HCT116 (cell line): ENCODE results near the gene MACROD1. TPM values are rescaled to one million over a fixed set of nuclear protein-coding genes. Genes with fewer than 3 reads are reported as not detected.

Experiments
- ATAC-seq: fragments of 200-7000 bp; cut with Tn5 transposase; 2 replicates; pipeline ENCODE4 v1.9.1; 2020; ENCODE audit warnings: mild to moderate bottlenecking, moderate library complexity
- BruUV-seq: library from RNA; stranded (reverse); fragments of 400-500 nt; replicated peaks from 2 replicates; lab custom pipeline; 2021; lab: Mats Ljungman, UMichigan
- CTCF ChIA-PET: fragments of 300-600 bp; sonication (Branson Sonifier 250); formaldehyde crosslinking; loops from one replicate; lab custom pipeline; 2021; ENCODE audit warnings: antibody characterized with exemption; lab: Charles Lee
- POLR2A ChIA-PET: fragments of 300-600, 350-600 bp; sonication (Branson Sonifier 250); formaldehyde crosslinking; loops from one replicate; lab custom pipeline; 2021; ENCODE audit warnings: antibody characterized with exemption; lab: Charles Lee
- RAD21 ChIA-PET, 2 experiments: fragments of 300-600 bp; sonication (Branson Sonifier 250); formaldehyde crosslinking; loops; one replicate each; lab custom pipeline; 2023; ENCODE audit warnings: low total read pairs in 2 of 2; ENCODE audit not compliant: uncharacterized antibody in 2 of 2, unreplicated experiment in 2 of 2, low non-redundant PET in 1 of 2; lab: Charles Lee
- DNase-seq: peaks from one replicate; pipeline ENCODE4 v3.0.0-alpha.2; 2010; ENCODE audit warnings: low read depth, low spot score
- H2AFZ ChIP-seq: fragments of 200-600 bp; shearing (Covaris generic), sonication (generic); 2 replicates; pipeline ENCODE4 v1.6.1; 2017; ENCODE audit warnings: low read depth, mixed run types, mixed read lengths, antibody characterized with exemption, low read length; ENCODE audit not compliant: poor library complexity, severe bottlenecking
- H3K27ac ChIP-seq: 2 replicates; pipeline ENCODE4 v1.5.1; 2012; ENCODE audit warnings: low read depth, low read length
- H3K27me3 ChIP-seq: fragments of 200-600 bp; sonication (generic); 2 replicates; pipeline ENCODE4 v1.6.1; 2016; ENCODE audit warnings: mixed run types, low read length, mixed read lengths; ENCODE audit not compliant: insufficient read depth
- H3K36me3 ChIP-seq, 2 experiments: fragments of 200-500 bp in 1 of 2; fragments of 200-600 bp in 1 of 2; sonication (Bioruptor generic) in 1 of 2; sonication (generic) in 1 of 2; 2 replicates each; pipeline versions ENCODE4 v1.5.1 to v1.6.1; 2014 to 2016; ENCODE audit warnings: low read length in 2 of 2, inconsistent platforms in 1 of 2, mixed read lengths in 1 of 2, mixed run types in 1 of 2; ENCODE audit not compliant: insufficient read depth in 2 of 2, control insufficient read depth in 1 of 2
- H3K4me1 ChIP-seq, 2 experiments: fragments of 200-600 bp in 1 of 2; sonication (generic) in 1 of 2; 2 replicates each; pipeline versions ENCODE4 v1.5.1 to v1.6.1; 2012 to 2017; ENCODE audit warnings: low read length in 2 of 2, inconsistent platforms in 1 of 2, mild to moderate bottlenecking in 1 of 2, mixed read lengths in 1 of 2, mixed run types in 1 of 2, moderate library complexity in 1 of 2; ENCODE audit not compliant: insufficient read depth in 2 of 2, control insufficient read depth in 1 of 2
- H3K4me2 ChIP-seq: fragments of 200-600 bp; sonication (generic); 2 replicates; pipeline ENCODE4 v1.6.1; 2017; ENCODE audit warnings: mixed run types, low read length, mixed read lengths
- H3K4me3 ChIP-seq, 2 experiments: fragments of 200-600 bp in 1 of 2; sonication (generic) in 1 of 2; replicated peaks in 1 of 2; 2 replicates each; pipeline ENCODE4 v1.5.1; 2011 to 2016; ENCODE audit warnings: low read length in 2 of 2, control low read depth in 1 of 2, low read depth in 1 of 2, mild to moderate bottlenecking in 1 of 2, mixed read lengths in 1 of 2, mixed run types in 1 of 2
- H3K79me2 ChIP-seq: fragments of 200-600 bp; sonication (generic); 2 replicates; pipeline ENCODE4 v1.6.1; 2017; ENCODE audit warnings: mild to moderate bottlenecking, mixed run types, low read length, moderate library complexity, mixed read lengths; ENCODE audit not compliant: insufficient read depth
- H3K9ac ChIP-seq: fragments of 200-600 bp; sonication (generic); 2 replicates; pipeline ENCODE4 v1.6.1; 2016; ENCODE audit warnings: low read length, mixed read lengths
- H3K9me2 ChIP-seq: fragments of 200-600 bp; sonication (generic), shearing (Covaris generic); 2 replicates; pipeline ENCODE4 v1.6.1; 2017; ENCODE audit warnings: mixed run types, mild to moderate bottlenecking, moderate library complexity; ENCODE audit not compliant: insufficient read depth
- H3K9me3 ChIP-seq, 2 experiments: fragments of 200-500 bp in 1 of 2; fragments of 200-600 bp in 1 of 2; sonication (Bioruptor generic) in 1 of 2; sonication (generic) in 1 of 2; 2 replicates each; pipeline ENCODE4 v1.6.1; 2014 to 2017; ENCODE audit warnings: low read length in 2 of 2, mixed read lengths in 2 of 2, inconsistent platforms in 1 of 2, low read depth in 1 of 2, mild to moderate bottlenecking in 1 of 2, mixed run types in 1 of 2, moderate library complexity in 1 of 2; ENCODE audit not compliant: control insufficient read depth in 1 of 2, insufficient read depth in 1 of 2
- H4K20me1 ChIP-seq: fragments of 200-600 bp; sonication (generic), shearing (Covaris generic); 2 replicates; pipeline ENCODE4 v1.6.1; 2017; ENCODE audit warnings: mixed run types, mild to moderate bottlenecking, moderate library complexity; ENCODE audit not compliant: insufficient read depth
- CTCF ChIP-seq, 3 experiments: fragments of 200-600 bp in 1 of 3; sonication (generic) in 1 of 3; IDR thresholded peaks in 2 of 3; conservative IDR thresholded peaks in 1 of 3; 2 replicates each; pipeline ENCODE4 v1.5.1; 2012 to 2017; ENCODE audit warnings: low read depth in 2 of 3, low read length in 2 of 3, antibody characterized with exemption in 1 of 3, borderline replicate concordance in 1 of 3, control low read depth in 1 of 3, mild to moderate bottlenecking in 1 of 3, mixed read lengths in 1 of 3, mixed run types in 1 of 3, moderate library complexity in 1 of 3; ENCODE audit not compliant: insufficient read depth in 1 of 3
- EGR1 ChIP-seq: IDR thresholded peaks from 2 replicates; pipeline ENCODE4 v1.6.1; 2012; ENCODE audit warnings: low read depth
- EZH2 ChIP-seq: fragments of 200-600 bp; sonication (generic); IDR thresholded peaks from 2 replicates; pipeline ENCODE4 v1.6.1; 2017; ENCODE audit warnings: antibody characterized with exemption, mixed run types
- EZH2phosphoT487 ChIP-seq: fragments of 200-600 bp; IDR thresholded peaks from 2 replicates; pipeline ENCODE4 v1.6.1; 2018; ENCODE audit warnings: antibody characterized with exemption, borderline replicate concordance
- JUND ChIP-seq: IDR thresholded peaks from 2 replicates; pipeline ENCODE4 v1.6.1; 2012
- POLR2A ChIP-seq: IDR thresholded peaks from 2 replicates; pipeline ENCODE4 v1.7.0; 2011; ENCODE audit warnings: borderline replicate concordance; ENCODE audit not compliant: insufficient read depth, insufficient read length; ENCODE audit errors: extremely low read depth
- RAD21 ChIP-seq: IDR thresholded peaks from 2 replicates; pipeline ENCODE4 v1.6.1; 2012; ENCODE audit warnings: low read depth, mild to moderate bottlenecking
- SIN3A ChIP-seq: IDR thresholded peaks from 2 replicates; pipeline ENCODE4 v1.6.1; 2012; ENCODE audit warnings: low read depth
- SP1 ChIP-seq: IDR thresholded peaks from 2 replicates; pipeline ENCODE4 v1.6.1; 2012; ENCODE audit warnings: low read depth
- SRF ChIP-seq: IDR thresholded peaks from 2 replicates; pipeline ENCODE4 v1.6.1; 2012; ENCODE audit warnings: low read depth
- TCF7L2 ChIP-seq: IDR thresholded peaks from 2 replicates; pipeline ENCODE4 v1.7.0; 2011; ENCODE audit warnings: borderline replicate concordance, inconsistent platforms; ENCODE audit not compliant: insufficient read depth, insufficient read length; ENCODE audit errors: extremely low read depth
- ZFX ChIP-seq: fragments of 450-650 bp; IDR thresholded peaks from 2 replicates; pipeline ENCODE4 v1.6.1; 2017
- ZNF274 ChIP-seq: fragments of 200-500 bp; sonication (Bioruptor generic); IDR thresholded peaks from 2 replicates; pipeline ENCODE4 v1.6.1; 2014; ENCODE audit warnings: mild to moderate bottlenecking, low read depth, low read length, inconsistent platforms
- intact Hi-C: fragments of 100-400 bp; cut with micrococcal nuclease; formaldehyde crosslinking; loops from 2 replicates; pipeline ENCODE4 v1.10.0; 2022
- total RNA-seq: library from RNA; stranded (reverse); gene quantifications from one replicate; pipeline ENCODE4 v1.2.1, GENCODE V29; 2021; ENCODE audit not compliant: unreplicated experiment
- TF ChIP-seq, protein P1 (sequence below): IDR thresholded peaks from 2 replicates; pipeline ENCODE4 v1.6.1; 2012
- TF ChIP-seq, protein P2 (sequence below): IDR thresholded peaks from 2 replicates; pipeline ENCODE4 v1.6.1; 2011; ENCODE audit warnings: mild to moderate bottlenecking, low read length, moderate library complexity; ENCODE audit not compliant: insufficient replicate concordance; ENCODE audit errors: extremely low read depth

MACROD1 gene
- total RNA-seq, 1 experiment from 2014 or later: 61.1 TPM

DNA sequence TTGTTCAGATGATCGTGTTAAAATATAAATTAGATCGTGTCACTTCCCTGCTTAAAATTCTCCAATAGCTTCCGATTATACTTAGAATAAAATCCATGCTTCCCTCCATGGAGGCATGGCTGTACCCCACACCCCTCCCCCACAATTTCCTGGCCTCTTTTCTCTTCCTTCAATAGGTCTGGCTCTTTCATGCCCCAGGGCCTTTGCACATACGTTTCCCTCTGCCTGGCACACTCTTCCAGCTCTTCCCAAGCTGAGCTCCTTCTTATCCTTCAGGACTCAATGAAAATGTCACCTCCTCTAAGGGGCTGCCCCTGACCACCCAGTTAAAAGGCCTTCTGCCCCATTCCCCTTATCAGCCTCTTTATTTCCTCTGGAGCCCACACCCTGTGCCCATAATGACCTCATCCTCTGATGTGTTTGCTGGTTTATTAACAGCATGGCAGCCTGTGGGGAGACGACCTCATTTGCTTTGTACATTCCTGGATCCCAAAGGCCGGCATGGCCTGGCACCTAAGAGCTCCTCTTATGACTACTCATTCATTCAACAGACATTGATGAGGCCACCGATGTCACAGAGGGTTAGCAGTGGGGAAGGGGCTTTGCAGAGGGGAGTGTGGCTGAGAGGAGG is 139.2 kb downstream of the MACROD1 start (continued):
- TF ChIP-seq CTCF (IDR thresholded peaks at IDR 0.05 in 2 of 3, conservative IDR thresholded peaks at IDR 0.05 in 1 of 3; ENCODE audit: borderline replicate concordance in 1 of 3, insufficient read depth in 1 of 3, low read depth in 2 of 3, low read length in 2 of 3) (no peak), EGR1 (no peak), EZH2 (no peak), RAD21 (no peak), EZH2phosphoT487 (no peak), TCF7L2 (no peak)
- TF ChIP-seq, protein P1, sequence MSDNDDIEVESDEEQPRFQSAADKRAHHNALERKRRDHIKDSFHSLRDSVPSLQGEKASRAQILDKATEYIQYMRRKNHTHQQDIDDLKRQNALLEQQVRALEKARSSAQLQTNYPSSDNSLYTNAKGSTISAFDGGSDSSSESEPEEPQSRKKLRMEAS: no peak

GRCh38 chr11:64025205-64025604 is 140.7 kb downstream of the MACROD1 start:
- no TSS peak for BruUV-seq
- POLR2A ChIA-PET: interaction anchor here (0.9 kb wide), 1 partner anchor 18 kb away, joined by 3 read pairs; no protein-coding TSS in a partner anchor
- intact Hi-C loops: no loop called here
- H3K36me3 ChIP-seq: no peaks in the 10 kb centered on the region
- ATAC-seq: no peak
- H3K4me1 ChIP-seq: peaks cover 0 to 12% of the 10 kb centered on the region in 2 experiments; a peak in 2 of 4 replicates
- H3K4me3 ChIP-seq: no peak overlapping the region
- TF ChIP-seq RAD21 (no peak), SRF (no peak), EGR1 (no peak), CTCF (IDR thresholded peaks at IDR 0.05 in 2 of 3, conservative IDR thresholded peaks at IDR 0.05 in 1 of 3; ENCODE audit: borderline replicate concordance in 1 of 3, insufficient read depth in 1 of 3, low read depth in 2 of 3, low read length in 2 of 3) (no peak), ZFX (no peak), SP1 (no peak), ZNF274 (no peak), EZH2 (no peak), POLR2A (no peak), EZH2phosphoT487 (no peak), JUND (no peak), SIN3A (no peak)
- TF ChIP-seq, protein P2, sequence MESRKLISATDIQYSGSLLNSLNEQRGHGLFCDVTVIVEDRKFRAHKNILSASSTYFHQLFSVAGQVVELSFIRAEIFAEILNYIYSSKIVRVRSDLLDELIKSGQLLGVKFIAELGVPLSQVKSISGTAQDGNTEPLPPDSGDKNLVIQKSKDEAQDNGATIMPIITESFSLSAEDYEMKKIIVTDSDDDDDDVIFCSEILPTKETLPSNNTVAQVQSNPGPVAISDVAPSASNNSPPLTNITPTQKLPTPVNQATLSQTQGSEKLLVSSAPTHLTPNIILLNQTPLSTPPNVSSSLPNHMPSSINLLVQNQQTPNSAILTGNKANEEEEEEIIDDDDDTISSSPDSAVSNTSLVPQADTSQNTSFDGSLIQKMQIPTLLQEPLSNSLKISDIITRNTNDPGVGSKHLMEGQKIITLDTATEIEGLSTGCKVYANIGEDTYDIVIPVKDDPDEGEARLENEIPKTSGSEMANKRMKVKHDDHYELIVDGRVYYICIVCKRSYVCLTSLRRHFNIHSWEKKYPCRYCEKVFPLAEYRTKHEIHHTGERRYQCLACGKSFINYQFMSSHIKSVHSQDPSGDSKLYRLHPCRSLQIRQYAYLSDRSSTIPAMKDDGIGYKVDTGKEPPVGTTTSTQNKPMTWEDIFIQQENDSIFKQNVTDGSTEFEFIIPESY: no peak
- TF ChIP-seq, protein P1: no peak
- TF ChIP-seq, all 23 proteins: peak for 0
- Histone ChIP-seq H3K27me3 (no peaks in the 10 kb centered on the region), H3K9ac (no peak overlapping the region), H3K9me2 (no peaks in the 10 kb centered on the region), H4K20me1 (no peaks in the 10 kb centered on the region), H3K27ac (no peak overlapping the region), H3K9me3 (no peaks in the 10 kb centered on the region), H3K4me2 (peak overlapping the region; percentile 6; the same call in 1 of the 2 replicates), H2AFZ (no peak overlapping the region), H3K79me2 (no peaks in the 10 kb centered on the region)
- ChIA-PET RAD21 (no interaction called here), CTCF (no interaction called here)
- no peak for DNase-seq
